Measurements from ENCODE around the gene TSPAN14.

Gene TSPAN14

GRCh38 chr10:80501381-80501912, 47.3 kb downstream of the TSPAN14 start:
- peak; percentile 67 for DNase-seq (ENCODE audit: low read depth)
- H3K4me3 ChIP-seq (ENCODE audit: low read length) = no peak overlapping the region
- TF ChIP-seq CTCF (IDR thresholded peaks at IDR 0.05; ENCODE audit: insufficient read depth, low read depth, low read length, missing control alignments) = no peak

- no peak for TF ChIP-seq CTCF (IDR thresholded peaks at IDR 0.05; ENCODE audit: insufficient read depth, low read depth, low read length, missing control alignments)
- no peak overlapping the region for H3K4me3 ChIP-seq (ENCODE audit: low read length)
- no peak for DNase-seq (ENCODE audit: low read depth)
These were observed 47.9 kb downstream of the TSPAN14 start for GRCh38 chr10:80501913-80502521.

- no peak for TF ChIP-seq CTCF (IDR thresholded peaks at IDR 0.05; ENCODE audit: insufficient read depth, low read depth, low read length, missing control alignments)
- no peak overlapping the region for H3K4me3 ChIP-seq (ENCODE audit: low read length)
- peak; percentile 67 for DNase-seq (ENCODE audit: low read depth)
These were observed 48.8 kb downstream of the TSPAN14 start for GRCh38 chr10:80502621-80503583.

- no peak overlapping the region for H3K4me3 ChIP-seq (ENCODE audit: low read length)
- TF ChIP-seq CTCF (IDR thresholded peaks at IDR 0.05; ENCODE audit: insufficient read depth, low read depth, low read length, missing control alignments) = no peak
- DNase-seq (ENCODE audit: low read depth) = no peak
These were observed 49.6 kb downstream of the TSPAN14 start for GRCh38 chr10:80503584-80504157.

GRCh38 chr10:80504158-80504811, 50.2 kb downstream of the TSPAN14 start:
- no peak overlapping the region for H3K4me3 ChIP-seq (ENCODE audit: low read length)
- no peak for TF ChIP-seq CTCF (IDR thresholded peaks at IDR 0.05; ENCODE audit: insufficient read depth, low read depth, low read length, missing control alignments)
- no peak for DNase-seq (ENCODE audit: low read depth)

- TF ChIP-seq CTCF (IDR thresholded peaks at IDR 0.05; ENCODE audit: insufficient read depth, low read depth, low read length, missing control alignments) = no peak
- no peak overlapping the region for H3K4me3 ChIP-seq (ENCODE audit: low read length)
- DNase-seq (ENCODE audit: low read depth) = no peak
These were observed 50.9 kb downstream of the TSPAN14 start for GRCh38 chr10:80504897-80505465.

All from epithelial cell of esophagus (primary cell).